ENCODE measurements around the gene IQGAP2. TPM values are rescaled to one million over a fixed set of nuclear protein-coding genes. Genes with fewer than 3 reads are reported as not detected.
A peak's percentile ranks its signal among the peaks of the same experiment; 100 is the strongest.

IQGAP2 gene
- total and polyA plus RNA-seq, 3 donors from 2014 or later = 33.5 to 78.6 (median 60.2) TPM

DNA sequence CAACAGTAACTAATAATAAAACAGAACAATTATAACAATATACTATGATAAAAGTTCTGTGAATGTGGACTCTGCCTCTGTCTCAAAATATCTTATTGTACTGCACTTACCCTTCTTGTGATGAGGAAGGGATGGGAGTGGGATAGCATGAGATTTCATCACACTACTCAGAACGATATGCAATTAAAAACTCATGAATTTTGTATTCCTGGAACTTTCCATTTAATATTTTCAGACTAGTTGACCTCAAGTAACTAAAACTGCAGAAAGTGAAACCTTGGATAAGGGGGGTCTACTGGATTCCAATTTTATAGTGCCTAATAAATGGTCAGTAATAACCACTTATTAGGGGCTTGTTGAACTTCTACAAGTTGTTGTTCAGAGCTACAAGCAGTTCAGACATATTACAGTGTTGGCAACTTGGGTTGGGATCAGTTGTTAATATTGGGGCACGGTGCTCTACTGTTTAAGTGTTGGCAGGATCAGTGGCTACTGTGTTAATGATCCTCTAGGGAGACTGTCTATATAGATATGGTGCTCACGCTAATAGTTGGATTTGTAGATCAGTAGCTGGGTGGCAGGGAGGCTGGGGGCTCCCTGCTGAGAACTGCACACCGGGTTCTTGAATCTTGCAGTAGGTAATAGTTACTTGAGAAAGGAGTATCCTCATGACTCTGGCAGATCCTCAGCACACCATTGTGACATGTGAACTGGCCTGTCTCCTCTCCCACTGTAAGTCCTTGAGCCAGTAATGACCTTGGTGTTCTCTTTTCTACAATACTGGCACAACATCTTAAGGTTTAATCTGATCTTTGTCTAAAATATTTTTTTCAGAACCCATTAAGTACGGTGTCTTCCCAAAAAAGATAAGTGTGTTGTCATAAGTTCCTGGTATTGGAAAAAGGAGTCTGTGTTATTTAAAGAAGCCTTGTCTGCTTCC is 158.1 kb downstream of the IQGAP2 start:
- no peaks in the 10 kb centered on the region for H3K36me3 ChIP-seq (ENCODE audit: low read depth, missing control alignments)
- no peaks in the 10 kb centered on the region for H3K9me3 ChIP-seq
- 32 to 35% methylated on average over 5 of the region's 5 CpGs for WGBS, 2 donors
- DNase-seq = no peak
- H3K27me3 ChIP-seq = no peaks in the 10 kb centered on the region
- intact Hi-C loops (cut with DNase I; ENCODE audit: low total_unique reads) = no loop called here
- H3K4me1 ChIP-seq = no peaks in the 10 kb centered on the region
- TF ChIP-seq POLR2A (IDR thresholded peaks at IDR 0.05) = no peak
- no peak overlapping the region for H3K4me3 ChIP-seq
- no peak overlapping the region for H3K27ac ChIP-seq

DNA sequence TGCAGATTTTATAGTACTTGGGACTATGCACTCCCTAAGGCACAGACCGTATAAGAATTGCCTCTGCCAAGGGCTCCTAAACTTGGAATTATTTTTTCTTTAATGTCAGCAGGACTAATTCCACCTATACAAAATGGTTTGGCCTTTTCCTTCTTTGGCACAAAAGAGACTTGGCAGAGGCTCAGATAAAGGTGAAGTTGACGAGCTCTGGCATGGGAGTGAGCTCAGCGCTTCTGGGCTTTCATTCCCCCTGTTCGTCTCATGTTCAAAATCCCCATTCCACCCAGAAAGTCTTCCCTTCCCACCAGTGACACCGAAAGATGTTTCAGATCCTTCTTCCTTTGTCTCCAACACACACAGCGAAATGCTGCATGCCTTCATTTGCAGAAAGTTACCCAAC is 158.9 kb downstream of the IQGAP2 start:
- Histone ChIP-seq H3K4me1 (no peaks in the 10 kb centered on the region), H3K27ac (no peak overlapping the region), H3K36me3 (ENCODE audit: low read depth, missing control alignments) (no peaks in the 10 kb centered on the region), H3K4me3 (no peak overlapping the region), H3K9me3 (no peaks in the 10 kb centered on the region), H3K27me3 (no peaks in the 10 kb centered on the region)
- 79 to 80% methylated on average over 6 of the region's 6 CpGs for WGBS, 2 donors
- DNase-seq = no peak
- intact Hi-C loops (cut with DNase I; ENCODE audit: low total_unique reads) = no loop called here
- no peak for TF ChIP-seq POLR2A (IDR thresholded peaks at IDR 0.05)
- TF ChIP-seq, protein P1, sequence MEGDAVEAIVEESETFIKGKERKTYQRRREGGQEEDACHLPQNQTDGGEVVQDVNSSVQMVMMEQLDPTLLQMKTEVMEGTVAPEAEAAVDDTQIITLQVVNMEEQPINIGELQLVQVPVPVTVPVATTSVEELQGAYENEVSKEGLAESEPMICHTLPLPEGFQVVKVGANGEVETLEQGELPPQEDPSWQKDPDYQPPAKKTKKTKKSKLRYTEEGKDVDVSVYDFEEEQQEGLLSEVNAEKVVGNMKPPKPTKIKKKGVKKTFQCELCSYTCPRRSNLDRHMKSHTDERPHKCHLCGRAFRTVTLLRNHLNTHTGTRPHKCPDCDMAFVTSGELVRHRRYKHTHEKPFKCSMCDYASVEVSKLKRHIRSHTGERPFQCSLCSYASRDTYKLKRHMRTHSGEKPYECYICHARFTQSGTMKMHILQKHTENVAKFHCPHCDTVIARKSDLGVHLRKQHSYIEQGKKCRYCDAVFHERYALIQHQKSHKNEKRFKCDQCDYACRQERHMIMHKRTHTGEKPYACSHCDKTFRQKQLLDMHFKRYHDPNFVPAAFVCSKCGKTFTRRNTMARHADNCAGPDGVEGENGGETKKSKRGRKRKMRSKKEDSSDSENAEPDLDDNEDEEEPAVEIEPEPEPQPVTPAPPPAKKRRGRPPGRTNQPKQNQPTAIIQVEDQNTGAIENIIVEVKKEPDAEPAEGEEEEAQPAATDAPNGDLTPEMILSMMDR (IDR thresholded peaks at IDR 0.05) = no peak

DNA sequence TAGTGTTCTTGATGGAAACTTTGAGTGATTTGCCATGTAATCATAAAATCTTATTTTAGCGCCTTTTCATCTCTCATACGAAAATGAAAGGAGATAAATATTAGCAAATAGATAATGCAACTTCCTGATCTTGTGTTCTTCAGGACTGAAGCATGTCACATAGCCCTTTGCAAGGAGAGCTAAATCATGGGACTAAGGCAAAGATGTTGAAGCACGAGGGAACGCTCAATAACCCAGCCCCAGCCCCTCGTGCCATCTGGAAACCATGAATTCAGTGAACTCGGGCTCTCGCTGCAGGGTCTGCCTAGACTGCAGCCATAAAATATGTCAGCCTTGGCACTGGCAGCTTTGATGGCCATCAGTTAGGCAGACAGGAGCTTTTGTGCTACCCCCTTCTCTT is 161.9 kb downstream of the IQGAP2 start:
- no peaks in the 10 kb centered on the region for H3K4me1 ChIP-seq
- H3K36me3 ChIP-seq (ENCODE audit: low read depth, missing control alignments) = no peaks in the 10 kb centered on the region
- no peak for DNase-seq
- no peak overlapping the region for H3K27ac ChIP-seq
- no peak overlapping the region for H3K4me3 ChIP-seq
- no peaks in the 10 kb centered on the region for H3K9me3 ChIP-seq
- 83 to 92% methylated on average over 7 of the region's 7 CpGs for WGBS, 2 donors
- H3K27me3 ChIP-seq = no peaks in the 10 kb centered on the region
- intact Hi-C loops (cut with DNase I; ENCODE audit: low total_unique reads) = no loop called here
- TF ChIP-seq, protein P1 (IDR thresholded peaks at IDR 0.05) = no peak
- TF ChIP-seq POLR2A (IDR thresholded peaks at IDR 0.05) = no peak

DNA sequence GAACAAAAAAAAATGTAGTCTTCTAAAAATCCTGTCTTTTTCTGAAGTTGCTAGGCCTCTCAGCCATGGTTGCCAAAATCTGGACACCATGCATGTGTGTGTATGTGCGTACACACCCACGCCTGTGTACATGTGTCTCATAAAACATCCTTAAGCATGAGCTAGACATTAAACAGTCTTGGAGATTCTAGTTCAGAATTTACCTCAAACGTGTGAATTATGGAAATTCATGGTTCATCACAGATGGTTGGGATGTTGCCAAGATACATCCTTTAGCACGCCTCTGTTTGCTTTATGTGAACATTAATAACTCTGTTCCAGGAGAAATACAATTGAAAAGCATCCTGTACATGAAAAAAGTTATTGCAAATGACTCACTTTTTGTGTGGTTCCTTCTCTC is 167.1 kb downstream of the IQGAP2 start:
- Histone ChIP-seq H3K4me3 (no peak overlapping the region), H3K9me3 (no peaks in the 10 kb centered on the region), H3K4me1 (no peaks in the 10 kb centered on the region), H3K27me3 (no peaks in the 10 kb centered on the region), H3K27ac (no peak overlapping the region), H3K36me3 (ENCODE audit: low read depth, missing control alignments) (no peaks in the 10 kb centered on the region)
- no peak for TF ChIP-seq POLR2A (IDR thresholded peaks at IDR 0.05)
- TF ChIP-seq, protein P1 (IDR thresholded peaks at IDR 0.05) = no peak
- intact Hi-C loops (cut with DNase I; ENCODE audit: low total_unique reads) = no loop called here
- DNase-seq = no peak
- 83% methylated on average over 4 of the region's 4 CpGs for WGBS, 2 donors

DNA sequence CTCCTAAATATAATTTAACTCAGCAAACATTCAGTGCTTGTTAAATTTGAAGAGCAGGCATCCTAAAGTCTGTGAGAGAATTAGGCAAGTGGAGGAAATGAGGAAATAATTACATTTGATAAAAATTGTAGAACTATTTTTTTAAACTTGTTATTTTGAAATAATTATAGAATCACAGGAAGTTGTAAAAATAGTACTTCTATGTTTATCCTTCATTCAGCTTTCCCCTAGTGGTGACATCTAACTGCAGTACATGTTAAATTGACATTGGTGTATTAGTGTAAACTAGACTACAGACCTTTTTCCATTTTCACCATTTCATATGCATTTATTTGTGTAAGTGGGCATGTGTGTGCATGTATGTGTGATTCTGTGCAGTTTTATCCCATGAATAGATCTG is 168.5 kb downstream of the IQGAP2 start:
- H3K9me3 ChIP-seq = no peaks in the 10 kb centered on the region
- TF ChIP-seq POLR2A (IDR thresholded peaks at IDR 0.05) = no peak
- TF ChIP-seq, protein P1 (IDR thresholded peaks at IDR 0.05) = peak in 1 of 3 experiments; percentile 22
- no peak overlapping the region for H3K27ac ChIP-seq
- no peaks in the 10 kb centered on the region for H3K27me3 ChIP-seq
- no peaks in the 10 kb centered on the region for H3K4me1 ChIP-seq
- no peaks in the 10 kb centered on the region for H3K36me3 ChIP-seq (ENCODE audit: low read depth, missing control alignments)
- no peak for DNase-seq
- no peak overlapping the region for H3K4me3 ChIP-seq
- intact Hi-C loops (cut with DNase I; ENCODE audit: low total_unique reads) = no loop called here

All from testis (tissue), 3 donors.